CD4-positive, alpha-beta T cell treated with Interleukin-4 for 4 hours (primary cell): ENCODE results near the gene TMEM44.
"Not testable (repeated sequence)": the region's sequence is repeated elsewhere in the genome, so short reads cannot be mapped to it uniquely, and the experiment has no call there.

Experiments
- DNase-seq: peaks from one replicate; pipeline ENCODE4 v3.0.0-alpha.2; 2020

The TMEM44 gene

DNA sequence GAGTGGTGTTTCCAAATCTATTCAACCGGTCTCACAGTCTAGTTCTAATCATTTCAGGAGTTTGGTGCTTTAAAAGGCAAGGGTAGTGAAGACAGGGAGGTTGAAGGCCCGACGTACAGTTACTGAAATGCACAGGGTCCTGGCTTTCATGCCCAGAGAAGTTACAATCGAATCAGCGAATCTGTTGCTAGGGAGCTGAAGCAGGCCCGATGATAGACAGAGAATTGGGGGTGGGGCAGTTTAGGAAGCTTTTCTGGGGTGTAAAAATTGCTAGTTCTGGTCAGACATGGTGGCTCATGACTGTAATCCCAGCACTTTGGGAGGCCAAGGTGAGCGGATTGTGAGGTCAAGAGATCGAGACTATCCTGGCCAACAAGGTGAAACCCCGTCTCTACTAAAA, 83.4 kb downstream of the TMEM44 start:
- DNase-seq: no peak

DNA sequence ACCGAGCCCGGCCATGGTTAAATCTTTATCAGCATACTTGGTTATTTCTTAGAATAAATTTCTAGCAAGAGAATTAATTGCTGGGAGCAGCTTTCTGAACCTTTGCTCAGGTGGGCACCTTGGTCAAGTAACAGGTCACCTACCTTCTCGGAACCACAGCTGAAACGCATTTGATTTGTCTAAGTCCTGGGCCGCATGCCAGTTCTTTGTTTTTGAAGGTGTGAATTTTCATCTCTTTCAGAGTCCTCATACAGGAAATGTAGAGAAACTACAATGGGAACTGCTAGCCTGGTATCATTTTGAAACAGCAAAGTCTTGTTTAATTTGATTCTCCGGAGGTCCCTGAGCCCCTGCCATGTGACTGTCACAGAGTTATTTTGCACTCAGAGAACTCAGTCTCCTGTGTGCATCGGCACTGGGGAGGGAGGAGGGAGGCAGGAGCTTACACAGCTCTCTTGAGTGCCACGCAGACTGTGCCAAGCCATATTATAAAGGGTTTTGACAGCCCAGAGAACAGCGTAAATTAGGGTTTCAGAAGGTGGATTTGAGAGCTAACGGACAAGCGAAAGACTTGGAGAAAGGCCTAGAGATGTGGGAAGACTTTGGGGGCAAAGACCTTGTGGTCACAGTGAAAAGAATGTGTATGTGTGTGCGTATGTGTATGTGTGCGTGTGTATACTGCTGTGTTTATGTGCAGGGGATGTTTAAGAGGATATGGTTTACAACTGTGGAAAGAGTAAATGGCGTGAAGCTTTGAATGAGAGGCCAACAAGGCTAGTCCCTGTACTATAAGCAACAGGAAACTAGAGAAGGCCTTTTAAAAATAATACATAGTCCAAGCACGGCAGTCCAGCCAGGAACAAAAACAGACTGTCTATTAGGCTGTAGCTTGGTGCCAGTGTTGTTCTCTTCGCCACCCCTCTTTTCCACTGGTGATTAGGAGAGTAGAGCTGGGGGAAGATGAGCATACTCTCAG, 84.6 kb downstream of the TMEM44 start:
- DNase-seq: no peak

DNA sequence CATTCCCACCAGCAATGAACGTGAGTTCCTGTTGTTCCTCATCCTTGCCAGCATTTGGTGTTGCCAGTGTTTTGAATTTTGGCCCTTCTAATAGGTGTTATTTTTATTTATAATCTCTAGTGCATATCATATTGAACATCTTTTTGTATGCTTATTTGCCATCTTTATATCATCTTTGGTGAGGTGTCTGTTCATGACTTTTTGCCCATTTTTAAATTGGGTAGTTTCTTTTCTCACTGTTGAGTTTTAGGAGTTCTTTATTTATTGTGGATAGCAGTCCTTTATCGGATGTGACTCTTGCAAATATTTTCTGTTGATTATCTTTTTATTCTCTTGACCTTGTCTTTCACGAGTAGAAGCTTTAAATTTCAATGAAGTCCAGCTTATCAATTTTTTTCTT, 86.2 kb downstream of the TMEM44 start:
- DNase-seq: no peak

DNA sequence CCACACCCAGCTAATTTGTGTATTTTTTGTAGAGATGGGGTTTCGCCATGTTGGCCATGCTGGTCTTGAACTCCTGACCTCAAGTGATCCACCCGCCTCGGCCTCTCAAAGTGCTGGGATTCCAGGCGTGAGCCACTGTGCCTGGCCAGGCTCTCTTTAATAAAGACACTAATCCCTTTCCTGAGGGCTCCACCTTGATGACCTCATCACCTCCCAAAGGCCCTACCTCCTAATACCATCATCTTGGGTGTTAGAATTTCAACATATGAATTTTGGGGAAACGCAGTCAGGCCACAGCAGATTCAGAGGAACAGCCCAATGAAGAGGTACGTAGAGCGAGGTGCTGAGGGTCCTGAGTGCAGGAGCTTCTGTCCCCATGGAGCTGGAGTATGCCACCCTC, 87.7 kb downstream of the TMEM44 start:
- DNase-seq: not testable (repeated sequence)

DNA sequence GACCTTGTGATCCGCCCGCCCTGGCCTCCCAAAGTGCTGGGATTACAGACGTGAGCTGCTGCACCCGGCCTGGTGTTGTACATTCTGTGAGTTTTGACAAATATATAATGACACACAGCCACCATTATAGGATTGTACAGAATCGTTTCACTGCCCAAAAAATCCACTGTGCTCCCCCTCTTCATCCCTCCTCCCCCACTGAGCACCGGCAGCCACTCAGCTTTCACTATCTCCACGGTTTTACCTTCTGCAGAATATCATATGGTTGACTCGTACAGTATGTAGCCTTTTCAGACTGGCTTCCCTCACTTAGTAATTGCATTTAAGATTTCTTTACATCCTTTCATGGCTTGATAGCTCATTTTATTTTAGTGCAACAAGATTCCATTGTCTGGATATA, 89.7 kb downstream of the TMEM44 start:
- no peak for DNase-seq

DNA sequence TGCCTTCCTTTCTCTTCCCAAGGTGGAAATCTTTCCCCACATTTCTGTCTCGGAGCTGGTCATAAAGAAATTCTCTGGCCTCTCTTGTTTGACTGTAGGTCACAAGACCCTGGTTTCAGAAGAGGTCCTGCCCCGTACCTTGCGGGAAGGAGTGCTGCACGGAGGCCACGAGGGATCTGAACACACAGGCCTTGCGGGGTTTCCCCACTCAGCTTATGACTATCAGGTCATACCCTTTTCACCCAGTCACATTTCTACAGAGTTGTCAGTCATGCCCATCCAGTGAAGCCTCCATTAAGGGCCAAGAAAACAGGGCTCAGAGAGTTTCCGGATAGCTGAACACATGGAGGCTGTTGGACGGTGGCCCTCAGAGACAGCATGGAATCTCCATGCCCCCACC, 91.7 kb downstream of the TMEM44 start:
- DNase-seq: no peak

DNA sequence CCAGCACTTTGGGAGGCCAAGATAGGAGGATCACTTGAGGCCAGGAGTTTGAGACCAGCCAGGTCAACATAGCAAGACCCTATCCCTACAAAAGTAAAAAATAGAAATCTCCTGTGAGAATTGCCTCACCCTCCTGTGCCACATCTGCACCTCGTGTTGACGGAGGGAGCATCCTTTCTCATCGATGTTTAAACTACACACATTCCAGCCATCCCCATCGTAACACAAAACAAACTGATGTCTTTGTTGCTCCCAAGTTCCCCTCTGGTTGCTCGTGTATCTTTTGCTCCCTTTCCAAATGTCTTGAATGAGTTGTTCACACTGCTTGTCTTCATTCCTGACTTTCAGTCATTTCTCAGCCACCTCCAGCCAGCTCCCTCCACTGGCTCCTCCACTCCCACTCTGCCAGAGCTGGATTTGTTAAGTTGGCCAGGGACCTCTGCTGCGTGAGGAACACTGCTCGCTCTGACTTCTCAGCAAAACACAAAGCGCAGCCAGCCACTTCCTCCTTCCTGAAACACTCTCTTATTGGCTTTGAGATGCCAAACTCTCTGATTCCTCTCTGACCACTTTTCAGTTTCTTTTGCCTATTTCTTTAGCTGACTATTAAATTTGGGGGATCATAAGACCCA, 92.8 kb downstream of the TMEM44 start:
- DNase-seq: no peak

DNA sequence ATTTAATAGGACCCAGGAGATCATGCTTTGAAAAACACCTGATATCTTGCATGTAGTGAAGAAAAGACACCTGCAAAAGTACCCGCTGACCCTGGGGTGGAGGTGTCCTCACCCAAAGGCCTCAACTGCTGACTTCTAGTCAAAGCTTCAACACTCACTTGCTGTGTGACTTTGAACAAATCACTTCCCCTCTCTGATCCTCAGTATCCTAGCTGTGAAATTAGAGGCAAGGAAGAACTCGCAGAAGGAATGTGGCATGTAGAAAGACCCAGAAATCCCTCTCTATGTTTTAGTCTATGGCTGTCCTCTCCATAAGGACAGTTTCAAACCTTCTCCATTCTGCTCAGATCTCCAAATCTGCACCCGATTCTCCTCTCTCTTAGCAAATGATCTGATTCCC, 93.7 kb downstream of the TMEM44 start:
- no peak for DNase-seq

DNA sequence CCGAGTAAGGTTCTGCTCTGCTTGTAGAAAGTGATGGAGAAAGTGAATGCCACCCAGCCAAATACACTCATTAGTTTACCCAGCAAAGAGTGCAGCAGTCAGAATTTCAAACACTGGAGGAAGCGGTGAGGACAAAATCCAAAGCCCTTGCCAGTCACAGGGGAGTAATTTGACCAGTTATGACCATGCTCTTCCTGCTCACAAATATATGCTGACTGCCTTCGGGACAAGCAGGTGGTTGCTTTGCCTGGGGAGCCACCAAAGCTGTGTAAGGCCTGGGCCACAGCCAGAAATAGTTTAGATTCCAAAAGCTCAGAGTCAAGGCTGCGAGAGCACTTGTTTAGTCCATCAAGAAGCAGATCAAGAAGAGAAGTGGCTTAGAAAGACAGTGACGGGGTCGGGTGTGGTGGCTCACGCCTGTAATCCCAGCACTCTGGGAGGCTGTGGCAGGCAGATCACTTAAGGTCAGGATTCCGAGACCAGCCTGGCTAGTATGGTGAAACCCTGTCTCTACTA, 95.4 kb downstream of the TMEM44 start:
- DNase-seq: no peak
